GM06990 (cell line): ENCODE measurements around the gene ZNF407.
"Not testable (repeated sequence)": the region's sequence is repeated elsewhere in the genome, so short reads cannot be mapped to it uniquely, and the experiment has no call there.

ENCODE experiments used
- DNase-seq: peaks from one replicate; pipeline ENCODE4 v3.0.0-alpha.2; 2011; ENCODE audit not compliant: insufficient read length; ENCODE audit errors: extremely low read depth
- H3K27me3 ChIP-seq: replicated peaks from 2 replicates; pipeline ENCODE4 v1.6.0; 2011; ENCODE audit warnings: low read length; ENCODE audit not compliant: control insufficient read depth, insufficient read depth
- H3K36me3 ChIP-seq: 2 replicates; pipeline ENCODE4 v1.5.1; 2011; ENCODE audit warnings: low read length; ENCODE audit not compliant: control insufficient read depth, insufficient read depth
- H3K4me3 ChIP-seq: replicated peaks from 2 replicates; pipeline ENCODE4 v1.5.1; 2011; ENCODE audit warnings: low read depth, mild to moderate bottlenecking, control low read depth, low read length
- CTCF ChIP-seq: IDR thresholded peaks from 2 replicates; pipeline ENCODE4 v1.5.1; 2011; ENCODE audit warnings: low read length, control low read depth, mild to moderate bottlenecking, inconsistent platforms; ENCODE audit not compliant: insufficient read depth, poor library complexity, severe bottlenecking

Gene ZNF407

DNA sequence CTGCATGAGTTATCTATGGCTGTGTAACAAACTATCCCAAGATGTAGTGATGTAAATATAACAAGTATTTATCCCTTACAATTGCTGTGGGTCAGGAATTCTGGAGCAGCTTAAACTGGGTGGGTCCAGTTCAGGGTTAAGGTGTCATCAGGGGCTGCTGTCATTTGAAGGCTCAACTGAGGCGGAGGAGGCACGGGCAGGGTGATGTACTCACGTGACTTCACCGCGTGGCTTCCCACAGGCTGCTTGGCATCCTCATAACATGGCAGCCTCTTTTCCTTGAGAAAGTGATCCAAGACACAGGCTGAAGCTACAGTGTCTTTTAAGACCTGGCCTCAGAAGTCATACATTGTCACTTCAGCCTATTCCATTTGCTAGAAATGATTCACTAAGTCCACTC, 485.5 kb downstream of the ZNF407 start:
- TF ChIP-seq CTCF: no peak
- H3K4me3 ChIP-seq: no peak overlapping the region
- no peaks in the 10 kb centered on the region for H3K27me3 ChIP-seq
- no peak for DNase-seq
- H3K36me3 ChIP-seq: no peaks in the 10 kb centered on the region

DNA sequence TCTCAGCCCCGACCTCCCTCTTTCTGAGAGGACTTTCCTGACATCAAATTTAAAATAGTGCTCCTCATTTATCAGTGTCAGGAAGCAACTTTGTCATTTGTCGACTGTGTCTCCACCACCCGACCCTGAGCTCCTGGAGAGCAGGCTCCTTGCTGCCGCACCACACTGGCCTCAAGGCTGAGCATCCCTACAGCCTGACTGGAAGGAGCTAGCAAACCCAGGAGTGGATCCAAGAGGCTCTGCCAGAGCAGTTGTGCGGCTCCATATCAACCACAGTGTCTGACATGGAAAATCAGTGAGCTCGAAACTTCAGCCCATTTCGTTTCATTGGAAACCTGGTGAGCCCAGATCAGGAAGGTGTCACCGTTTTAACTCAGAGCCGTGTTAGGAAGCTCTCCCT, 486.1 kb downstream of the ZNF407 start:
- no peak for DNase-seq
- no peaks in the 10 kb centered on the region for H3K27me3 ChIP-seq
- no peak for TF ChIP-seq CTCF
- no peak overlapping the region for H3K4me3 ChIP-seq
- no peaks in the 10 kb centered on the region for H3K36me3 ChIP-seq

- not testable (repeated sequence) for DNase-seq, H3K4me3 ChIP-seq, H3K27me3 ChIP-seq
Measured at GRCh38 chr18:75085676-75086075, 488.0 kb downstream of the ZNF407 start.

DNA sequence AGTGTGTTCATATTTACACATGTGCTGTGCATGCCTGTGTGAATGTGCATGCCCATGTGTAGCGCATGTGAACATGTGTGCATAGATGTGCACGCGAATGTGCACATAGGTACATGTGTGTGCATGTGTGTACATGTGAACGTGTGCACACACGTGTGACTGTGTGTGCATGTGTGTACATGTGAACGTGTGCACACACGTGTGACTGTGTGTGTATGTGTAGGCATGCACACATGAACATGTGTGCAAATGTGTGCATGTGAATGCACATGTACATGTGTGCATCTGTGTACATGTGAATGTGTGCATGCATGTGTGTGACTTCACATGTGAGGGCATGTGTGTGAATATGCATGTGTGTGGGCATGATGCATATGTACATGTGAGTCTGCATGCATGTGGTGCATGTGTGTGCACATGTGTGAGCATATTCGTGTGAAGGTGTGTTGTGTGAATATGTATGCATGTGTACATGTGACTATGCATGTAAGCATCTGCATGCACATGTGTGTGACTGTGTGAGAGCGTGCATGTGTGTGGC, 488.9 kb downstream of the ZNF407 start:
- no peak for DNase-seq
- TF ChIP-seq CTCF: no peak
- no peaks in the 10 kb centered on the region for H3K27me3 ChIP-seq
- H3K4me3 ChIP-seq: no peak overlapping the region
- no peaks in the 10 kb centered on the region for H3K36me3 ChIP-seq

More at GRCh38 chr18:75085676-75086075, 488.0 kb downstream of the ZNF407 start:
- H3K36me3 ChIP-seq: not testable (repeated sequence)

GRCh38 chr18:75087119-75088020, 489.7 kb downstream of the ZNF407 start:
- TF ChIP-seq CTCF: no peak
- H3K36me3 ChIP-seq: no peaks in the 10 kb centered on the region
- DNase-seq: no peak
- H3K27me3 ChIP-seq: no peaks in the 10 kb centered on the region
- no peak overlapping the region for H3K4me3 ChIP-seq

DNA sequence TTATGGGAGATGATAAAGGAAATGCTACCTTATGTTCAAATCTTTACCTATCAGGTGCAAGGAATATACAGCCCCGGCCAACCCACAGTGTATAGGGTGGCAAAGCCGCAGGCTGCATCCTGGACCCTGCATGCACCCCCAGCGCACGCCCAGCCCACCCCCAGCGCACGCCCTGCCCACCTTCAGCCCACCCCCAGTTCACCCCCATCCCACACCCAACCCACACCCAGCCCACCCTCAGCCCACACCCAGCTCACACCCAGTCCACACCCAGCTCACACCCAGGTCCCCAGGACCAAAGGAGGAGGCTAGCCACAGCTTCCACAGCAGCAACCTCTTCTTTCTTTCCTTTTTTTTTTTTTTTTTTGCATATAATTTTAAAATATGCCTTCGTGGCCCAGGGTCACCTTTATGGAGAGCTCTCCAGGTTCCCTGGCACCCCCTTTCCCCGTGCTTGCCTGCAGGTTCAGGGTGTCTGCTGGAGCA, 490.4 kb downstream of the ZNF407 start:
- TF ChIP-seq CTCF: no peak
- no peak overlapping the region for H3K4me3 ChIP-seq
- H3K36me3 ChIP-seq: no peaks in the 10 kb centered on the region
- H3K27me3 ChIP-seq: no peaks in the 10 kb centered on the region
- DNase-seq: no peak
